Smooth muscle cell (in vitro differentiated cells): Measurements from ENCODE around the gene CBR3. TPM values are rescaled to one million over a fixed set of nuclear protein-coding genes. Genes with fewer than 3 reads are reported as not detected.
"Not testable (repeated sequence)": the region's sequence is repeated elsewhere in the genome, so short reads cannot be mapped to it uniquely, and the experiment has no call there.

Experiments used
- DNase-seq: peaks from one replicate; lab custom pipeline; 2025; ENCODE audit not compliant: unreplicated experiment; lab: John Stamatoyannopoulos, UW
- H2AFZ ChIP-seq: fragments of 200-600 bp; sonication (generic); 2 replicates; pipeline ENCODE4 v1.6.0; 2016; ENCODE audit warnings: antibody characterized with exemption, low read depth, mild to moderate bottlenecking
- H3F3A ChIP-seq: fragments of 200-600 bp; sonication (generic); 2 replicates; pipeline ENCODE4 v1.6.0; 2017; ENCODE audit warnings: antibody characterized with exemption, low read depth
- H3K27ac ChIP-seq: fragments of 200-600 bp; sonication (generic); 2 replicates; pipeline ENCODE4 v1.5.1; 2016; ENCODE audit warnings: low read depth, mild to moderate bottlenecking
- H3K27me3 ChIP-seq: fragments of 200-600 bp; sonication (generic); 2 replicates; pipeline ENCODE4 v1.6.1; 2016; ENCODE audit warnings: low read depth, mild to moderate bottlenecking
- H3K36me3 ChIP-seq: fragments of 200-600 bp; sonication (generic); 2 replicates; pipeline ENCODE4 v1.5.1; 2016; ENCODE audit warnings: low read depth
- H3K4me1 ChIP-seq: fragments of 200-600 bp; sonication (generic); 2 replicates; pipeline ENCODE4 v1.5.1; 2016; ENCODE audit warnings: low read depth
- H3K4me2 ChIP-seq: fragments of 200-600 bp; sonication (generic); 2 replicates; pipeline ENCODE4 v1.6.0; 2016; ENCODE audit warnings: mild to moderate bottlenecking
- H3K4me3 ChIP-seq: fragments of 200-600 bp; sonication (generic); 2 replicates; pipeline ENCODE4 v1.5.1; 2016; ENCODE audit warnings: mild to moderate bottlenecking
- H3K79me2 ChIP-seq: fragments of 200-600 bp; sonication (generic); 2 replicates; pipeline ENCODE4 v1.6.0; 2016; ENCODE audit warnings: low read depth, mild to moderate bottlenecking
- H3K9ac ChIP-seq: fragments of 200-600 bp; sonication (generic); 2 replicates; pipeline ENCODE4 v1.6.0; 2016; ENCODE audit warnings: low read depth
- H3K9me3 ChIP-seq: fragments of 200-600 bp; sonication (generic); replicated peaks from 2 replicates; pipeline ENCODE4 v1.5.1; 2016; ENCODE audit warnings: low read depth
- H4K20me1 ChIP-seq: fragments of 200-600 bp; sonication (generic); 2 replicates; pipeline ENCODE4 v1.6.0; 2016; ENCODE audit warnings: low read depth
- WGBS: methylation state at CpG from one replicate; pipeline ENCODE4 v1.1.7; 2016; ENCODE audit warnings: low lambda C conversion rate; 5-methylcytosine and 5-hydroxymethylcytosine counted together
- polyA plus RNA-seq: library from polyadenylated mRNA; unstranded; fragments of >200 nt; fragmentation: Nextera tagmentation; extraction: Ambion mirVana; gene quantifications from 2 replicates; pipeline ENCODE4 v1.2.1, GENCODE V29; 2016
- total RNA-seq: library from RNA; depleted of rRNA; stranded (reverse); fragments of >200 nt; gene quantifications from 2 replicates; pipeline ENCODE4 v1.2.3, GENCODE V29; 2014
- TF ChIP-seq, protein P1 (sequence below): fragments of 200-600 bp; sonication (generic); IDR thresholded peaks from 2 replicates; pipeline ENCODE4 v1.5.1; 2017; ENCODE audit warnings: borderline replicate concordance, mild to moderate bottlenecking, antibody characterized with exemption; ENCODE audit not compliant: insufficient read depth, poor library complexity, severe bottlenecking

CBR3 gene
- total and polyA plus RNA-seq, 2 experiments from 2014 or later = 0.78 to 3.3 TPM

GRCh38 chr21:36129219-36129618, 5.7 kb upstream of the CBR3 start:
- no peak for DNase-seq
- TF ChIP-seq, protein P1, sequence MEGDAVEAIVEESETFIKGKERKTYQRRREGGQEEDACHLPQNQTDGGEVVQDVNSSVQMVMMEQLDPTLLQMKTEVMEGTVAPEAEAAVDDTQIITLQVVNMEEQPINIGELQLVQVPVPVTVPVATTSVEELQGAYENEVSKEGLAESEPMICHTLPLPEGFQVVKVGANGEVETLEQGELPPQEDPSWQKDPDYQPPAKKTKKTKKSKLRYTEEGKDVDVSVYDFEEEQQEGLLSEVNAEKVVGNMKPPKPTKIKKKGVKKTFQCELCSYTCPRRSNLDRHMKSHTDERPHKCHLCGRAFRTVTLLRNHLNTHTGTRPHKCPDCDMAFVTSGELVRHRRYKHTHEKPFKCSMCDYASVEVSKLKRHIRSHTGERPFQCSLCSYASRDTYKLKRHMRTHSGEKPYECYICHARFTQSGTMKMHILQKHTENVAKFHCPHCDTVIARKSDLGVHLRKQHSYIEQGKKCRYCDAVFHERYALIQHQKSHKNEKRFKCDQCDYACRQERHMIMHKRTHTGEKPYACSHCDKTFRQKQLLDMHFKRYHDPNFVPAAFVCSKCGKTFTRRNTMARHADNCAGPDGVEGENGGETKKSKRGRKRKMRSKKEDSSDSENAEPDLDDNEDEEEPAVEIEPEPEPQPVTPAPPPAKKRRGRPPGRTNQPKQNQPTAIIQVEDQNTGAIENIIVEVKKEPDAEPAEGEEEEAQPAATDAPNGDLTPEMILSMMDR = no peak
- peaks cover 3% of the 10 kb centered on the region for H3K27me3 ChIP-seq
- H2AFZ ChIP-seq = no peak overlapping the region
- H3K4me2 ChIP-seq = peak overlapping the region; percentile 75
- 63% methylated on average over 2 of the region's 2 CpGs for WGBS
- H3K9me3 ChIP-seq = no peaks in the 10 kb centered on the region
- H3K4me3 ChIP-seq = no peak overlapping the region
- H3K4me1 ChIP-seq = no peaks in the 10 kb centered on the region
- H3K79me2 ChIP-seq = no peaks in the 10 kb centered on the region
- H3K36me3 ChIP-seq = no peaks in the 10 kb centered on the region
- no peak overlapping the region for H3K9ac ChIP-seq
- no peak overlapping the region for H3K27ac ChIP-seq
- no peaks in the 10 kb centered on the region for H3F3A ChIP-seq
- H4K20me1 ChIP-seq = no peaks in the 10 kb centered on the region

- WGBS = 12% methylated on average over 15 of the region's 18 CpGs
Observed at GRCh38 chr21:36130414-36130762, 4.5 kb upstream of the CBR3 start.

GRCh38 chr21:36130839-36131238, 4.0 kb upstream of the CBR3 start:
- not testable (repeated sequence) for H4K20me1 ChIP-seq, H3K27ac ChIP-seq, H2AFZ ChIP-seq, H3K4me1 ChIP-seq, H3K27me3 ChIP-seq, H3K79me2 ChIP-seq, H3K9ac ChIP-seq, DNase-seq, H3F3A ChIP-seq, H3K36me3 ChIP-seq, H3K9me3 ChIP-seq, H3K4me3 ChIP-seq
- 68% methylated on average over 5 of the region's 5 CpGs for WGBS
- peak overlapping the region; percentile 75 for H3K4me2 ChIP-seq

More at GRCh38 chr21:36130414-36130762, 4.5 kb upstream of the CBR3 start:
- H3F3A ChIP-seq, H2AFZ ChIP-seq, H3K4me1 ChIP-seq, H3K9me3 ChIP-seq, DNase-seq, H3K79me2 ChIP-seq, H3K27ac ChIP-seq, H4K20me1 ChIP-seq, H3K36me3 ChIP-seq, H3K27me3 ChIP-seq, H3K9ac ChIP-seq: not testable (repeated sequence)
- H3K4me2 ChIP-seq = peak overlapping the region; percentile 75
- peak overlapping the region; percentile 37 for H3K4me3 ChIP-seq

DNA sequence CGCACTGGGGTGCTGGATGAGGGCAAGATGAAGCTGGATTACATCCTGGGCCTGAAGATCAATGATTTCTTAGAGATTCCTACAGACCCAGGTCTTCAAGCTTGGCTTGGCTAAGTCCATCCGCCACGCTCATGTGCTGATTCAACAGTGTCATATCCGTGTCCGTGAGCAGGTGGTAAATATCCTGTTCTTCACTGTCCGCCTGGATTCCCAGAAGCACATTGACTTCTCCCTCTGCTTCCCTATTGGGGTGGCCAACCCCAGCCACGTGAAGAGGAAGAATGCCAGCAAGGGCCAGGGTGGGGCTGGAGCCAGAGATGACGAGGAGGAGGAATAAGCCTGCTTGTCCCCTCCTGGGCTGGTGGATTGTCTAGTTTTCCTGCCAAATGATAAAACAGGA, 2.2 kb upstream of the CBR3 start:
- Histone ChIP-seq H3K4me2 (no peak overlapping the region), H4K20me1 (no peaks in the 10 kb centered on the region), H3K9ac (no peak overlapping the region), H3K36me3 (no peaks in the 10 kb centered on the region), H2AFZ (no peak overlapping the region), H3K27ac (no peak overlapping the region), H3K27me3 (peaks cover 16% of the 10 kb centered on the region), H3K79me2 (no peaks in the 10 kb centered on the region), H3K4me1 (peaks cover 11% of the 10 kb centered on the region), H3F3A (no peaks in the 10 kb centered on the region), H3K9me3 (no peaks in the 10 kb centered on the region), H3K4me3 (no peak overlapping the region)
- 96% methylated on average over 8 of the region's 8 CpGs for WGBS
- no peak for DNase-seq
- TF ChIP-seq, protein P1 = no peak
